IMR-90 (cell line): Measurements from ENCODE around the gene PCBP1.

ENCODE experiments used
- BHLHE40 ChIP-seq: fragments of 150-350 bp; IDR thresholded peaks from 2 replicates; pipeline ENCODE4 v1.6.1; 2016; ENCODE audit warnings: mild to moderate bottlenecking, low read depth, low read length
- FOS ChIP-seq: fragments of 150-350 bp; IDR thresholded peaks from 2 replicates; pipeline ENCODE4 v1.6.1; 2016; ENCODE audit warnings: low read depth, low read length
- POLR2A ChIP-seq: IDR thresholded peaks from 2 replicates; pipeline ENCODE4 v1.6.1; 2012; ENCODE audit warnings: mild to moderate bottlenecking, low read depth, low read length
- TF ChIP-seq, protein P1 (sequence below): conservative IDR thresholded peaks from 2 replicates; pipeline ENCODE4 v1.5.1; 2012; ENCODE audit warnings: mild to moderate bottlenecking, low read depth, low read length, improper control_type of control experiment

DNA sequence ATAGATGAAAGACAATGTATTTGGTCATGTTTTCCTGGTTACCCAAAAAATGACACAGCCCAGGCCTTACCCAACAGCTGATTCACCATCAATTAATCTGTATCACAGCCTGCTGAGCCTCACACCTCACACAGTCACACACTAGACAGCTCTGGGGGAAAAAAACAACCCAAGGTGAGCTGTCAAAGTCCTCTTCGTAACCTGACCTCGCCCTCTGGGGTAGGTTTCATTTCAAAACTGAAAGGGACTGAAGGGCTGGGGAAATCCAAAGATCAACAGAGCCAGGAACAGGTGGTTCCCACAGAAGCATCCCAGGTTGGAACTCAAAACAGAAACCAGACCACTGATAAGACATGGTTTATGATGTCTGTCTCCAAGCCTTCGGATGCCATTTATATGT is 18.2 kb upstream of the PCBP1 start:
- TF ChIP-seq, protein P1, sequence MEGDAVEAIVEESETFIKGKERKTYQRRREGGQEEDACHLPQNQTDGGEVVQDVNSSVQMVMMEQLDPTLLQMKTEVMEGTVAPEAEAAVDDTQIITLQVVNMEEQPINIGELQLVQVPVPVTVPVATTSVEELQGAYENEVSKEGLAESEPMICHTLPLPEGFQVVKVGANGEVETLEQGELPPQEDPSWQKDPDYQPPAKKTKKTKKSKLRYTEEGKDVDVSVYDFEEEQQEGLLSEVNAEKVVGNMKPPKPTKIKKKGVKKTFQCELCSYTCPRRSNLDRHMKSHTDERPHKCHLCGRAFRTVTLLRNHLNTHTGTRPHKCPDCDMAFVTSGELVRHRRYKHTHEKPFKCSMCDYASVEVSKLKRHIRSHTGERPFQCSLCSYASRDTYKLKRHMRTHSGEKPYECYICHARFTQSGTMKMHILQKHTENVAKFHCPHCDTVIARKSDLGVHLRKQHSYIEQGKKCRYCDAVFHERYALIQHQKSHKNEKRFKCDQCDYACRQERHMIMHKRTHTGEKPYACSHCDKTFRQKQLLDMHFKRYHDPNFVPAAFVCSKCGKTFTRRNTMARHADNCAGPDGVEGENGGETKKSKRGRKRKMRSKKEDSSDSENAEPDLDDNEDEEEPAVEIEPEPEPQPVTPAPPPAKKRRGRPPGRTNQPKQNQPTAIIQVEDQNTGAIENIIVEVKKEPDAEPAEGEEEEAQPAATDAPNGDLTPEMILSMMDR = no peak
- TF ChIP-seq BHLHE40 (no peak), POLR2A (no peak), FOS (no peak)
